Right forelimb (tissue), 1 donor: Measurements from ENCODE around the gene FAM24B.
"Not testable (repeated sequence)": the region's sequence is repeated elsewhere in the genome, so short reads cannot be mapped to it uniquely, and the experiment has no call there.

Source experiments
- DNase-seq: peaks from one replicate; pipeline ENCODE4 v3.0.0-alpha.2; 2018

FAM24B gene, protein sequence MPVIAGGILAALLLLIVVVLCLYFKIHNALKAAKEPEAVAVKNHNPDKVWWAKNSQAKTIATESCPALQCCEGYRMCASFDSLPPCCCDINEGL

GRCh38 chr10:122879339-122880273 lies at the start of gene FAM24B:
Gene FAM24B, minus strand, starts transcription at chr10:122879581. Its CDS starts 29,066 bp downstream, at chr10:122850515.
- DNase-seq: peak; percentile 95

- no peak for DNase-seq
Measured at GRCh38 chr10:122915700-122916099, 36.3 kb upstream of the FAM24B start.

- peak; percentile 57 for DNase-seq
Measured at GRCh38 chr10:122911889-122912484, 32.6 kb upstream of the FAM24B start.

- DNase-seq: no peak
Measured at GRCh38 chr10:122910310-122910709, 30.9 kb upstream of the FAM24B start, which contains the start of gene FAM24A. Gene FAM24A, plus strand, starts transcription at chr10:122910610. Its CDS starts 1,025 bp downstream, at chr10:122911635.

DNA sequence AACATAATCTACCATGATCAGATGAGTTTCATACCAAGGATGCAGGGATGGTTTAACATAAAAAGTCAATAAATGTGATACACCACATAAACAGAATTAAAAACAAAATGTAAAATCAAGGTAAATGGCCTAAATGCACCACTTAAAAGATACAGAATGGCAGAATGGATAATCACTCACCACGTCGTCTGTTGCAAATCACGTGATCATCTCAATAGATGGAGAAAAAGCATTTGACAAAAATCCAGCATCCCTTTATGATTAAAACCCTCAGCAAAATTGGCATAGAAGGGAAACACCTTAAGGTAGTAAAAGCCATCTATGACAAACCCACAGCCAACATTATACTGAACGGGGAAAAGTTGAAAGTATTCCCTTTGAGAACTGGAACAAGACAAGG lies 24.5 kb upstream of the FAM24B start:
- not testable (repeated sequence) for DNase-seq

DNA sequence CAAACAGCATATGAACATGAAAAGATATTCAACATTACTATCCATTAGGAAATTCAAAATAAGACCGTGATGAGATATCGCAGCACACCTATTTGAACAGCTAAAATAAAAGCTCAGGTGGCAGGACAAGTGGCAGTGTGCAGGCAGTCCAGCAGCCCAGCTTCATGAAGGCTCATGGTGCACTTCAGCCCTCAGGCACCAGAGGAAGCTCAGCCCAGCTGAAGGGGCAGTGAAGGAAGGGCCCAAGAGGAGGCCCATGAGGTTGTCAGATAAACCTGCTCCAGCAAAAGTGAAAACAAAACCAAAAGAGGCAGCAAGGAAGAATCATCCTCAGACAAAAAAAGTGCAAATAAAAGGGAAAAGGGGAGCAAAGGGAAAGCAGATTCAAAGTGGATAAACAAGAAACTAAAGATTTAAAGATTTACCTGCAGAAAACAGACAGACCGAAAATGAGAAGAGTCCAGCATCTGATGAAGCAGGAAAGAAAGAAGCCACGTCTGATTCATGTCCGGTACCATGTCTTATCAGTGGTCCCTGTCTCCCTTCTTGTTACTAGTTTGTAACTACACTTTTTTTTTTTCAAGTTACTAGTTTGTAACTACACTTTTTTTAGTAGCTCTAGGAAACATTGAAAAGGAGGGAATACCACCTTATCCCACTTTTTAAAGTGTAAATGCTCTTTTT lies 15.0 kb upstream of the FAM24B start:
- DNase-seq: no peak

DNA sequence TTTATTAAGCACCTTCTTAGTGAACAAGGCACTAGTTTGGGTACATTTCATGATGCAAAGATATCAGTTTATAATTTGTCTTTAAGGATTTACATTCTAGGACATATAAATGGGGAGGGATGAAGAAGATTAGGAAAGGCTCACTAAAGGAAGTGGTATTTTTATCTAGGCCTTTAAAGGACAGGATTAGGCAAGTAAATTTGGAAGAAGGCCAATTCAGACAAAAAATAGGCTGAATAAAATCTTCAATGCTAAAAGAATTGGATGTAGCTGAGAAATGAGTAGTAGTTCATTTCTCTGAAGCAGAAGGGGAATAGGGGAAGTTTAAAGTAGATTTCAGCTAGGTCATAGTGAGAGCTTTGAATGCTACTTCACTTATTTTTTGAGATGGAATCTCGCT lies 4.8 kb upstream of the FAM24B start:
- no peak for DNase-seq

DNA sequence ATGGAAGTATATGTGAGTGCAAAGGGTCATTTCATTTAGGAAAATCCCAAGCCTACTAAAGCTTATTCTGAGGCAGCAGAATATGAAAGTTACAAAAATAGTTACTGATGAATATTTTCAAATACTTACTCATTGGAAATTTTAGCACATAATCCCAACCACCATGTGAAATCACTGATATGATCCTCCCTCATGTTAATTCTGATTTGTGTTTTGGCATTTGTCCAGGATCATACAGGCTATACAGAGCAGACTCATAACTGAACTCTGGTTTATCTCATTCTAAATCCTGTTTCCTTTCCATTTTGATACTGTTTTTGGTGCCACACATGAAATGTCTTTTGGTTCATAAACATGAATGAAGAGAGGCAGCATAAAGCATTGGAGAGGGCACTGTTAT lies 3.4 kb upstream of the FAM24B start:
- DNase-seq: no peak

DNA sequence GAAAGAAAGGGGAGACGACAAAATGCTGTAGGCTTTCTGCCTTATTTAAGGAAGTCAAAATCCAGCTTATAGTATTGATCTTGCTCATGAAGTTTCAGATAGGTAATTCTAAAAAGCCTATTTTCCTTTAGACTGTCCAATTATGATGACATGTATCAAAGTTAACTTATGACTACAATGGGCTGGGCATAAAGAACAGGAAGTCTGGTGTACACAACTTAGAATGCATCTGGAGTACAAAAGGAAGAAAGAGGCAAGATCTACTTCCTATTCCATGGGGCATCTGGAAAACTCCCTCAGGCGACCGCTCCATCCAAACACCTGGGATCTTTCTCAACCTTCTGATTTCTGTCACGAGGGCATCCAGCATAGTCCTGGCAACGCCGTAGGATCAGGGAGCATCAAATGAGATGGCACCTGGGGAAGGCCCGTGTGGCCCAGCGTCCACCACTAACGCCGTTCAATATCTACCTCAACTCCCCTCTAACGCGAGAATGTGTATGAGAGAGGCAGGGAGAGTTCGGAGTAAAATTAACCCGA lies 512 bp downstream of the FAM24B start:
- DNase-seq: no peak

DNA sequence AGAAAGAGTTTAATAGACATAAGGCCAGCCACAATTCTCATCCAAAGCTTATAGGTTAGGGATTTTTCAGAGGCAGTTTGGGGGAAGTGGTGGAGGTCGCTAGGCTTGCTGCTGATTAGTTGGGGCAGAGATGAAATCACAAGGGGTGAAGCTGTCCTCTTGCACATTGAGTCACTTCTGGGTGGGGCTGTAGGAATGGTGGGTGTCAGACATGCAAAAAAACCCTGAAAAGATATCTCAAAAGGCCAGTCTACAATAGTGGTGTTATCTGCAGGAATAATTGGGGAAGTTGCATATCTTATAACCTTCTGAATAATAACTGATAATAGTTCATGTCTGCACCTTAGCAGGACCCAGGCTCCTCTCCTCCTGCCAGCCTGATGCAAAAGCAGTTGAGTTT lies 2.1 kb downstream of the FAM24B start:
- no peak for DNase-seq

DNA sequence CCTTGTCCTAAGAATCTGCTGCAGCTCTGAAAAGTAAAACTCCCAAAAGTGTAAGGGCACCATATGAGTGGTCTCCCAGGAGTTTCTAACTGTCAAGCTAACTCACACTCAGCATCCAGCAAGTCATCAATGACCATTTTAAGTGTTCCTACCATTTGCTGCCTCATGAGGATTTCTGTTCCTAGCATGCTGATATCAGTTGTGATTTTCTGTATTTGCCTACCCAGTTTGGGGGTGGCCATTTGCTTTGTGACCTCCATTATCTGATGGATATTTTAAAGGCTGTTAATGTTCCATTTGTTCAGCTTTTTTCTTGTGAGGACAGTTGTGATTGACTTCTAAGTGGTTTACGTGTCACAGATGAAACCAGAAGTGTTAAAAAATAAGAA lies 2.9 kb downstream of the FAM24B start:
- DNase-seq: no peak

DNA sequence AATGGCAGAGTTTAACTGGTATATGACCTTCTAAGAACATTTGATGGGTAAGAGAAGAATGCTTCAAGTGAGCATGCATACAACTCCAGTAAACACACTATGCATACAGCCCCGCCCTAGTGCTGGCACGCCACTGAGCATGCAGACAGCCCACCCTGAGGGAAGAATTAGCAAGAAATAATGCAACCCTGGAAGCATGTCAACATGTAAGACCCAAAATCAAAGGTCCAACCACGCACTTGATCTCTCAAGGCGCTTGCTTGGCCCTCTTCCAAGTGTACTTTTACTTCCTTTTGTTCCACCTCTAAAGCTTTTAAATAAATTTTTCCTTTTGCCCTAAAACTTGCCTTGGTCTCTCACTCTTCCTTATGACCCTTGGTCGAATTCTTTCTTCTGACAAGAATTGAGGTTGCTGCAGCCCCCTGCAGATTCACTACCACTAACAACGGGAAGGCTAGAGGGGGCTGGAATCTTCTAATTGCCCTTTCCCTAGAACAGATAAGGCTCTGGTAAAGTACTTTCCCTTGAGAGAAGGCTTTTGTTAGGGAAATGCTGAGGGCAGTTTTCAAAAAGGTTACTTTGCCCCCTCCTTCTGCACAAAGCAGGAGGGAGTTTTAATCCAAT lies 3.4 kb downstream of the FAM24B start:
- DNase-seq: no peak

- DNase-seq: not testable (repeated sequence)
Measured at GRCh38 chr10:122871947-122872346, 7.4 kb downstream of the FAM24B start.

DNA sequence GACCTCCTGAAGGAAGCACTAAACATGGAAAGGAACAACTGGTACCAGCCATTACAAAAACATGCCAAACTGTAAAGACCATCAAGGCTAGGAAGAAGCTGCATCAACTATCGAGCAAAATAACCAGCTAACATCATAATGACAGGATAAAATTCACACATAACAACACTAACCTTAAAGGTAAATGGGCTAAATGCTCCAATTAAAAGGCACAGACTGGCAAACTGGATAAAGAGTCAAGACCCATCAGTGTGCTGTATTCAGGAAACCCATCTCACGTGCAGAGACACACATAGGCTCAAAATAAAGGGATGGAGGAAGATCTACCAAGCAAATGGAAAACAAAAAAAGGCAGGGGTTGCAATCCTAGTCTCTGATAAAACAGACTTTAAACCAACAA lies 10.6 kb downstream of the FAM24B start:
- not testable (repeated sequence) for DNase-seq

GRCh38 chr10:122866757-122867482 lies 12.5 kb downstream of the FAM24B start:
- DNase-seq: not testable (repeated sequence)

DNA sequence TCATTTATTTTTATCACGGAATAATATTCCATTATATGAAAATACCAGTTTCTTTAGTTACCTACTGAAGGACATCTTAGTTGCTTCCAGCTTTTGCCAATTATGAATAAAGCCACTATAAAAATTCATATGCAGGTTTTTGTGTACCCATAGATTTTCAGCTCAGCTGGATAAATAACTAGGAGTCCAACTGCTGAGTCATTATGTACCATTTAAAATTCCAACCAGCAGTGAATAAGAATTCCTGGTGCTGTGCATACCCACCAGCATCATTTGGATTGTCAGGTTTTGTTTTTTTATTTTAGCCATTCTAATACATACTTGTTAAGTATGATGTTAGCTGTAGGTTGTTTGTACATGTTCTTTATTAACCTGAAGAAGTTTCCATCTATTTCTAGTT lies 14.5 kb downstream of the FAM24B start:
- DNase-seq: no peak

DNA sequence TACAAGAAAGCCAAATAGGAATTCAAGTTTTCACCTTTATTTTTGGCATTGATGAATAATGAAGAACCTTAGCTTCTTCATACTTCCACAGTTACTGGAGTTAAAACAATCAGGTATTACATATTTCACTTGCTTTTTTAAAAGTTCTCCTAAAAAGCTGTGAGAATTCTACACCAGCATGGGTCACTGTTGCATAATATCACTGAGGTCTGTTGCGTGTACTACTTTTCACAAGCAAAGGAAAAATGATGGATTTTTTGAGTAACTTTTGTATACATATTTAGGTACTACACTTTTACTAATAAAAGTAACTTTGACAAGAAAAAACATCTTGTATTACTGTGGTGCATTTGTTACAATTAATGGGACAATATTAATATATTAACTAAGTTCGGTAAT lies 15.2 kb downstream of the FAM24B start:
- no peak for DNase-seq

DNA sequence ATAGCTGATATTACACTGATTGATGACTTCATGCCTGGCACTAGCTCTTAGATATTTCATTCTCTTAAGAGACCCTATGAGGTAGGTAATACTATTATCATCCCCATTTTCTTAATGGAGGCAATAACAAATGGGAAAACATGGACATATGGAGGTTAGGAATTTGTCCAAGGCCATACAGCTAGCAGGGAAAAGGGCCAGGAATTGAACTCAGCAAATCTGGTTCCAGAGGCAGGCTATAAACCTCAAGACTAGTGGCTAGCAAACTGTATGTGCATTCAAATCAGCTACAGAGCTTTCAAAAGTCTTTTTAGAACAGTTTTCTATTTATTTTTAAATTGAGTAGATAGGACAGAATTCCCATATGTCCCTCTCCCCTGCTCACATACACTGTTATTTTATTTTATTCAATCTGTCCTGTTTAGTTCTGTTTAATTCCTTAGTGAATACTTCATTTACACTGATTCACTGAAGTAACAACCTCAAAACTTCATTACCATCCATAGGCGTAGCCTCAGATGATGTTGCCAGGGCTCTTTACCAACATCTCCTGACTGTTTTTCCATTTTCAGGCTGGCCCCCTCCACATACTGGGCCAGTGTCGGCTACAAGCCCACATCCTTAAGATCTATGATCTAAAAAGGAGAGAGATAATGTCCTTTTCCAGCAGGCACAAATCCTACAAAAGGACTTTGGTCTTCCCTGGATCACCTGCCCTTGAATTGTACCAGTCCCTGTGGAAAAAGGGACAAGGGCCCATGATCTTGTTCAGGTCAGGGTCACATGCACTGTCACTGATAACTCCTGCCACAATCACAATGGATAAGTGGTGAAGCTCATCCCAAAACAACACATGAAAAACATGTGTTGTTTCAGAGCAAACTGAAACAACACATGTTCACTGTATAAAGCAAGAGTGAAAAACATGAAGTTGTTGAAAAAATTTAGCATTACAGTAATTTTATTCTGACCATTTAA lies 15.9 kb downstream of the FAM24B start:
- DNase-seq: no peak

GRCh38 chr10:122861711-122862161 lies 17.6 kb downstream of the FAM24B start:
- no peak for DNase-seq

DNA sequence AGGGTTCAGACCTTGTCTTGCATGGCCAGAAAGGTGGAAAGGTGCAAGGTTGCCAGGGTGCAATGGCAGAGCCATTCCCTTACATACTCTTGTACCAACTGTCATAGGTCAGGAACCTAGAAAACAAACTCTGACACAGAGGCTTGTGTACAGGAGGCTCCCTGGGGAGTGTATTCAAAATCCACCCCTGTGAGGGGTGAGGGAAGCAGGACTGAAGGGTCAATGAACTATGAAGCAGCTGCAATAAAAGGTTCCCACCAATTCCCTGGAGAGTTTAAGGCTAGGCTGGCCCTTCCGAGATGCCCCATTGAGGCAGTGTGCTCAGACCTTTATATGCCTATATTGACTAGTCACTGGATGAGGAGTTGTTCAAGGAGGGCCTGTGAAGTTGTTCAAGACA lies 19.9 kb downstream of the FAM24B start:
- DNase-seq: no peak
